Astrocyte of the spinal cord (primary cell): ENCODE results near the gene ISX.

Source experiments
- DNase-seq: peaks from one replicate; pipeline ENCODE4 v3.0.0; 2011; ENCODE audit warnings: low read depth, low spot score
- H3K4me3 ChIP-seq: 2 replicates; pipeline ENCODE4 v1.5.1; 2011; ENCODE audit warnings: low read depth, mild to moderate bottlenecking, low read length, moderate library complexity
- CTCF ChIP-seq: IDR thresholded peaks from 2 replicates; pipeline ENCODE4 v1.5.1; 2012; ENCODE audit warnings: low read depth, mild to moderate bottlenecking, low read length, inconsistent platforms
- in situ Hi-C: cut with HindIII; loops from 2 replicates; pipeline ENCODE4 v1.10.0; 2017; ENCODE audit warnings: low sequenced_read_pairs

Gene ISX

GRCh38 chr22:35051013-35051535 lies 14.9 kb upstream of the ISX start:
- in situ Hi-C loops = no loop called here
- TF ChIP-seq CTCF = no peak
- no peak overlapping the region for H3K4me3 ChIP-seq
- no peak for DNase-seq

- in situ Hi-C loops = no loop called here
- H3K4me3 ChIP-seq = no peak overlapping the region
- DNase-seq = no peak
- no peak for TF ChIP-seq CTCF
These were observed 14.2 kb upstream of the ISX start for GRCh38 chr22:35051791-35052190.

GRCh38 chr22:35053060-35053835 lies 12.7 kb upstream of the ISX start:
- in situ Hi-C loops = no loop called here
- no peak for TF ChIP-seq CTCF
- no peak for DNase-seq
- H3K4me3 ChIP-seq = no peak overlapping the region

GRCh38 chr22:35054064-35054463 lies 11.9 kb upstream of the ISX start:
- TF ChIP-seq CTCF = no peak
- no peak for DNase-seq
- in situ Hi-C loops = no loop called here
- H3K4me3 ChIP-seq = no peak overlapping the region

- no peak overlapping the region for H3K4me3 ChIP-seq
- no peak for TF ChIP-seq CTCF
- DNase-seq = no peak
- in situ Hi-C loops = no loop called here
These were observed 9.5 kb upstream of the ISX start for GRCh38 chr22:35056486-35056885.

- TF ChIP-seq CTCF = no peak
- no peak for DNase-seq
- H3K4me3 ChIP-seq = no peak overlapping the region
- in situ Hi-C loops = no loop called here
These were observed 8.8 kb upstream of the ISX start for GRCh38 chr22:35057155-35057554.
